Endodermal cell (in vitro differentiated cells): ENCODE measurements around the gene SLC35E2B. TPM values are rescaled to one million over a fixed set of nuclear protein-coding genes. Genes with fewer than 3 reads are reported as not detected.
A peak's percentile ranks its signal among the peaks of the same experiment; 100 is the strongest.

Experiments used
- DNase-seq: peaks from one replicate; pipeline ENCODE4 v3.0.0-alpha.2; 2017
- H3K27ac ChIP-seq: 2 replicates; pipeline ENCODE4 v1.5.1; 2013; ENCODE audit warnings: mild to moderate bottlenecking, low read depth, low read length, moderate library complexity
- H3K27me3 ChIP-seq: 2 replicates; pipeline ENCODE4 v1.6.1; 2013; ENCODE audit warnings: mild to moderate bottlenecking, low read length, moderate library complexity; ENCODE audit not compliant: insufficient read depth, control insufficient read depth, poor library complexity, severe bottlenecking
- H3K36me3 ChIP-seq: 2 replicates; pipeline ENCODE4 v1.7.0; 2013; ENCODE audit warnings: mild to moderate bottlenecking, low read length, moderate library complexity; ENCODE audit not compliant: control insufficient read depth, insufficient read depth
- H3K4me1 ChIP-seq: one replicate; pipeline ENCODE4 v1.7.0; 2013; ENCODE audit warnings: low read length; ENCODE audit not compliant: control insufficient read depth, insufficient read depth
- H3K4me3 ChIP-seq: 2 replicates; pipeline ENCODE4 v1.5.1; 2013; ENCODE audit warnings: mild to moderate bottlenecking, low read length, moderate library complexity
- H3K9ac ChIP-seq: 2 replicates; pipeline ENCODE4 v1.6.1; 2013; ENCODE audit warnings: mild to moderate bottlenecking, low read length, moderate library complexity; ENCODE audit not compliant: poor library complexity, severe bottlenecking; ENCODE audit errors: extremely low read depth
- H3K9me3 ChIP-seq: 2 replicates; pipeline ENCODE4 v1.6.1; 2013; ENCODE audit warnings: mild to moderate bottlenecking, low read length, moderate library complexity; ENCODE audit not compliant: control insufficient read depth
- H3K27ac Mint-ChIP-seq: 2 replicates; pipeline ENCODE4 v1.8.0; 2020; ENCODE audit warnings: mixed read lengths
- H3K27me3 Mint-ChIP-seq: 2 replicates; pipeline ENCODE4 v1.8.0; 2021; ENCODE audit warnings: mild to moderate bottlenecking, mixed read lengths; ENCODE audit not compliant: insufficient read depth
- H3K36me3 Mint-ChIP-seq: 2 replicates; pipeline ENCODE4 v1.8.0; 2020; ENCODE audit warnings: low read depth, mixed read lengths
- H3K4me1 Mint-ChIP-seq: 2 replicates; pipeline ENCODE4 v1.8.0; 2020; ENCODE audit warnings: mixed read lengths
- H3K4me3 Mint-ChIP-seq: 2 replicates; pipeline ENCODE4 v1.8.0; 2020; ENCODE audit warnings: mild to moderate bottlenecking, moderate library complexity, mixed read lengths
- H3K9me3 Mint-ChIP-seq: 2 replicates; pipeline ENCODE4 v1.8.0; 2020; ENCODE audit warnings: mild to moderate bottlenecking, mixed read lengths
- CTCF ChIP-seq: fragments of 200-600 bp; sonication (generic); conservative IDR thresholded peaks from 2 replicates; pipeline ENCODE4 v1.5.0; 2021; ENCODE audit warnings: antibody characterized with exemption, mild to moderate bottlenecking
- WGBS, 2 experiments: methylation state at CpG; one replicate each; pipeline versions ENCODE4 v1.1.5 to v1.1.7; 2013; ENCODE audit warnings: missing lambda C conversion rate in 2 of 2, mixed read lengths in 1 of 2; ENCODE audit not compliant: insufficient coverage in 1 of 2, insufficient read length in 1 of 2; 5-methylcytosine and 5-hydroxymethylcytosine counted together
- total RNA-seq, 2 donors: library from RNA; stranded (reverse); fragmentation: NEBNext Ultra II Directional in 1 of 2; extraction: Animal tissue kit (Norgen Biotek cat#: 25700) in 1 of 2; gene quantifications; 2 replicates in 1 of 2; 3 replicates in 1 of 2; pipeline ENCODE4 v1.2.1, GENCODE V29; 2021

SLC35E2B gene
- total RNA-seq, 2 donors from 2014 or later = 51.2 to 56.9 TPM

- Histone ChIP-seq H3K4me3 (no peak overlapping the region), H3K27me3 (no peaks in the 10 kb centered on the region), H3K9ac (no peak overlapping the region), H3K36me3 (peaks cover 6% of the 10 kb centered on the region), H3K27ac (no peak overlapping the region), H3K9me3 (no peaks in the 10 kb centered on the region), H3K4me1 (no peaks in the 10 kb centered on the region)
- WGBS, 2 experiments = 96 to 97% methylated on average over 28 to 33 of the region's 33 CpGs
- Mint-ChIP-seq H3K27ac (no peak overlapping the region), H3K9me3 (no peaks in the 10 kb centered on the region), H3K4me1 (no peaks in the 10 kb centered on the region), H3K36me3 (peaks cover 3% of the 10 kb centered on the region), H3K4me3 (no peak overlapping the region), H3K27me3 (no peaks in the 10 kb centered on the region)
- no peak for DNase-seq
- no peak for TF ChIP-seq CTCF
These were observed 69.4 kb downstream of the SLC35E2B start for GRCh38 chr1:1623181-1623630.

GRCh38 chr1:1622788-1623094 is 69.9 kb downstream of the SLC35E2B start:
- no peaks in the 10 kb centered on the region for H3K9me3 Mint-ChIP-seq
- no peak overlapping the region for H3K4me3 Mint-ChIP-seq
- DNase-seq = no peak
- H3K4me1 Mint-ChIP-seq = no peaks in the 10 kb centered on the region
- H3K27ac Mint-ChIP-seq = no peak overlapping the region
- H3K27me3 Mint-ChIP-seq = no peaks in the 10 kb centered on the region
- TF ChIP-seq CTCF = no peak
- peaks cover 6% of the 10 kb centered on the region for H3K36me3 Mint-ChIP-seq
- no peaks in the 10 kb centered on the region for H3K9me3 ChIP-seq
- H3K4me3 ChIP-seq = no peak overlapping the region
- H3K27me3 ChIP-seq = no peaks in the 10 kb centered on the region
- 93% methylated on average over 17 of the region's 17 CpGs for WGBS, 2 experiments
- no peak overlapping the region for H3K27ac ChIP-seq
- H3K36me3 ChIP-seq = peaks cover 9% of the 10 kb centered on the region
- no peak overlapping the region for H3K9ac ChIP-seq
- no peaks in the 10 kb centered on the region for H3K4me1 ChIP-seq

GRCh38 chr1:1622010-1622787 is 70.4 kb downstream of the SLC35E2B start:
- Histone ChIP-seq H3K27ac (no peak overlapping the region), H3K9me3 (no peaks in the 10 kb centered on the region), H3K9ac (no peak overlapping the region), H3K4me1 (no peaks in the 10 kb centered on the region), H3K27me3 (no peaks in the 10 kb centered on the region), H3K36me3 (peaks cover 15% of the 10 kb centered on the region), H3K4me3 (no peak overlapping the region)
- Mint-ChIP-seq H3K27ac (peak overlapping the region; percentile 21), H3K4me3 (no peak overlapping the region), H3K27me3 (no peaks in the 10 kb centered on the region), H3K4me1 (no peaks in the 10 kb centered on the region), H3K9me3 (no peaks in the 10 kb centered on the region), H3K36me3 (peaks cover 10% of the 10 kb centered on the region)
- no peak for DNase-seq
- TF ChIP-seq CTCF = no peak
- 88 to 92% methylated on average over 19 to 21 of the region's 21 CpGs for WGBS, 2 experiments
